ENCODE measurements around the gene DERA.

Gene DERA

DNA sequence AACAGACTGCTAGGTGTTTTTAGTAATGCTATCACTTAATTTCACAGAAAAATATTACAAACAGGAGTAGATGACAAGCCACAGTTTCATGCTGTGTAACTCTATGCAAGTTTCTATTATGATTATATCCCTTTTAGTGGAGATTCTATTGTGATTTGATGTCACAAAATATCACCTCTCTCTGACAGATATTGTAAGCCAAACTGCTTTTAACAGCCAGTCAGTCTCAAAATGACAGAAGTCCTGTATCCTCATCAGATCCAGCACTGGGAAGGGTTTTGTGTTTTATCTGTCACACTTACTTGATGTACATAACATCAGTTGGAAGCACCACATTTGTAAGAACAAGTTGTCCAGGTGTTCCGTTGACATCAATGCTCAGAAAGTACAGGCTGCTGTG is 164.8 kb downstream of the DERA start:
- no peak for DNase-seq (ENCODE audit: low read depth)

DNA sequence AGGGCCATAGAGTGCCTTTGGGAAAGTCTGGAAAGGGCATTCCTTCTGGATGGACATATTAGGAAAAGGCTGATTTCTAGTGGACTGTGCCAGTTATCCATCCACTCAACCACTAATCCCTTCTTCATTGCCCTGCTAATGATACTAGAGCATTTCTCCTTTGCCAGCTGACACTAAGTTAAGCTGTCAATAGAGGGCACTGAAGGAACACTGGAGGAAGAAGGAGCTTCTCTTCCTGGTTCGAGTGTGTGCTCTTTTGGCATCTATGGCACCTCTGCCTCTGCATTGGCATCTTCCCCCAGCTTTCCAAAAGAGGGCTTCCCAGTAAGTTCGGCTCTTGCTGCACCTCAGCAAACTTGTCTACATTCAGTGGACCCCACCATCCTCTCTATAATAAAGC is 165.4 kb downstream of the DERA start:
- no peak for DNase-seq (ENCODE audit: low read depth)

DNA sequence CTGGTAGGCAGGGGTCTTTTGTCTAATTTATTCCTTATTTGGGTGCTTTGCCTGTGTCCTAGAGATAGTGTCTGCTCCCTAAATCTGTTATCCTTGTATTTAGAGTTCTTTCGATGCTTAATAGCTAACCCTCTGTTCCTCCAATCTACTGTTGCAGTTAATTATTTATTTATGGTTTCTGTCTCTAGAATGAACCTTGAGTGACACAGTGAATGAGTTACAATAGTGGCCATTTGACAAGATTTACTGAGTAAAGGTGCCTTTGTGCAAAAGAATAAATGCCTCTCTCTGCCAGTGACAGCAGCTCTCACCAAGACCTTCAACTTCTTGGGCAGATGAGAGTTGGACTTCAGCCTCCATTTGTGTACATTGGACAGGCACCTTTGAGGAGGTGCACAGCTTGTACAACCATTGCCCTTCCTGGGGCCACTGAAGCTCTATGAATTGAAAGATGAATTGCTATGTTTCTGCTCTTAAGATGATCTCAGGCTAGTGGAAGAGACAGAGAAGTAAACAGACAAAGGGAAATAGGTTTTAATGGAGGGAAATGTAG is 165.9 kb downstream of the DERA start:
- no peak for DNase-seq (ENCODE audit: low read depth)

DNA sequence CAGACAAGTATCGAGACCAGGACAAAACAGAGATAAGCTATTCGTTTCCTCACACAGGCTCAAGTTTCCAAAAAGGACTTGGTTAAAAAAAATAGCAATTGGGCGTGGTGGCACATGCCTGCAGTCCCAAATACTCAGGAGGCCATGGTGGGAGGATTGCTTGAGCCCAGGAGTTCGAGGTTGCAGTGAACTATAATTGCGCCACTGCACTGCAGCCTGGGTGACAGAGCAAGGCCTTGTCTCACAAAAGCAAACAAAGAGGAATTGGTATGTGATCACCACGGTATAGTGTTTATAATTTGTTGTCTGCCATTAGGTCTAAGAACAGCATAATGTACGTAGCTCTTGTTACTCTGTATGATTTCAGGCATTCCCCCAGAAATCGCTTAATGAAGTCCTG is 175.3 kb downstream of the DERA start:
- DNase-seq (ENCODE audit: low read depth) = no peak

DNA sequence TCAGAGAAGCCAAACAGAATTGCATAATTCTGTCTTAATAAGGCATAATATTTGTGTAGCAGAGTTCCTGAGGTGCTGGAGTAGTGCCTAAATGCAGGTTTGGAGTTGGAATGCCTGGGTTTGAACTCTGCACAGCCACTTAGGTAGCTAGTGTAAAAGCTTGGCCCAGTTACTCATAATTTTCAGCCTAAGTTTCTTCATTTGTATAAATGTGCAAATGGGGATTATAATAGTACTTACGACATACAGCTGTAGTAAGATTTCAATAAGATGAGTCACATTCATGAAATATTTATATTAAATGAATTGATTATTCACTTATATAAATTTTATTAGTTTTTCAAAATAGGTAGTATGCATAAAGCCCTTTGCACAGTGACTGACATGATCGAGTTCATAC is 175.8 kb downstream of the DERA start:
- DNase-seq (ENCODE audit: low read depth) = no peak
